Activated B cell treated with CpG ODN at 0.5 μM for 24 hours (primary cell): ENCODE measurements around the gene KRTAP9-6. TPM values are rescaled to one million over a fixed set of nuclear protein-coding genes. Genes with fewer than 3 reads are reported as not detected.

Source experiments
- ATAC-seq: fragments of 200-7000 bp; cut with Tn5 transposase; one replicate; pipeline ENCODE4 v1.10.0; 2021; ENCODE audit warnings: low read depth, mild to moderate bottlenecking, moderate library complexity
- CTCF ChIA-PET: fragments of 350-600 bp; sonication (Branson Sonifier 250); formaldehyde crosslinking; loops from one replicate; lab custom pipeline; 2021; ENCODE audit warnings: antibody characterized with exemption; lab: Charles Lee
- POLR2A ChIA-PET: fragments of 350-600 bp; sonication (Branson Sonifier 250); formaldehyde crosslinking; loops from one replicate; lab custom pipeline; 2021; ENCODE audit warnings: antibody characterized with exemption; lab: Charles Lee
- DNase-seq: peaks from one replicate; pipeline ENCODE4 v3.0.0; 2022
- H3K27ac Mint-ChIP-seq: one replicate; pipeline ENCODE4 v1.8.0; 2020; ENCODE audit warnings: mixed read lengths
- H3K27me3 Mint-ChIP-seq: one replicate; pipeline ENCODE4 v1.8.0; 2021; ENCODE audit warnings: mixed read lengths
- H3K36me3 Mint-ChIP-seq: one replicate; pipeline ENCODE4 v1.8.0; 2021; ENCODE audit warnings: low read depth, mixed read lengths
- H3K4me1 Mint-ChIP-seq: one replicate; pipeline ENCODE4 v1.8.0; 2021; ENCODE audit warnings: mixed read lengths
- H3K4me3 Mint-ChIP-seq: one replicate; pipeline ENCODE4 v1.8.0; 2020; ENCODE audit warnings: mild to moderate bottlenecking, mixed read lengths
- H3K9me3 Mint-ChIP-seq: one replicate; pipeline ENCODE4 v1.8.0; 2020; ENCODE audit warnings: mixed read lengths
- intact Hi-C: fragments of 100-400 bp; cut with micrococcal nuclease; formaldehyde crosslinking; loops from one replicate; pipeline ENCODE4 v1.15.1; 2024
- total RNA-seq: library from RNA; stranded (reverse); gene quantifications from 2 replicates; pipeline ENCODE4 v1.2.3, GENCODE V29; 2022
- TF ChIP-seq, protein P1 (sequence below): fragments of 200-600 bp; IDR thresholded peaks from one replicate; pipeline ENCODE4 v1.8.0; 2022; ENCODE audit warnings: antibody characterized with exemption, mild to moderate bottlenecking

KRTAP9-6 gene
- total RNA-seq, 1 donor from 2014 or later, result not detected

- Mint-ChIP-seq H3K27ac (no peak overlapping the region), H3K4me1 (peaks cover 34% of the 10 kb centered on the region), H3K9me3 (peaks cover 5% of the 10 kb centered on the region), H3K4me3 (no peak overlapping the region), H3K36me3 (no peaks in the 10 kb centered on the region), H3K27me3 (peaks cover 5% of the 10 kb centered on the region)
- DNase-seq (no peak), ATAC-seq (no peak)
- intact Hi-C loops, result no loop called here
- TF ChIP-seq, protein P1, sequence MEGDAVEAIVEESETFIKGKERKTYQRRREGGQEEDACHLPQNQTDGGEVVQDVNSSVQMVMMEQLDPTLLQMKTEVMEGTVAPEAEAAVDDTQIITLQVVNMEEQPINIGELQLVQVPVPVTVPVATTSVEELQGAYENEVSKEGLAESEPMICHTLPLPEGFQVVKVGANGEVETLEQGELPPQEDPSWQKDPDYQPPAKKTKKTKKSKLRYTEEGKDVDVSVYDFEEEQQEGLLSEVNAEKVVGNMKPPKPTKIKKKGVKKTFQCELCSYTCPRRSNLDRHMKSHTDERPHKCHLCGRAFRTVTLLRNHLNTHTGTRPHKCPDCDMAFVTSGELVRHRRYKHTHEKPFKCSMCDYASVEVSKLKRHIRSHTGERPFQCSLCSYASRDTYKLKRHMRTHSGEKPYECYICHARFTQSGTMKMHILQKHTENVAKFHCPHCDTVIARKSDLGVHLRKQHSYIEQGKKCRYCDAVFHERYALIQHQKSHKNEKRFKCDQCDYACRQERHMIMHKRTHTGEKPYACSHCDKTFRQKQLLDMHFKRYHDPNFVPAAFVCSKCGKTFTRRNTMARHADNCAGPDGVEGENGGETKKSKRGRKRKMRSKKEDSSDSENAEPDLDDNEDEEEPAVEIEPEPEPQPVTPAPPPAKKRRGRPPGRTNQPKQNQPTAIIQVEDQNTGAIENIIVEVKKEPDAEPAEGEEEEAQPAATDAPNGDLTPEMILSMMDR, result no peak
- ChIA-PET CTCF (no interaction called here), POLR2A (no interaction called here)
Observed at GRCh38 chr17:41304091-41304490, 38.9 kb downstream of the KRTAP9-6 start.

DNA sequence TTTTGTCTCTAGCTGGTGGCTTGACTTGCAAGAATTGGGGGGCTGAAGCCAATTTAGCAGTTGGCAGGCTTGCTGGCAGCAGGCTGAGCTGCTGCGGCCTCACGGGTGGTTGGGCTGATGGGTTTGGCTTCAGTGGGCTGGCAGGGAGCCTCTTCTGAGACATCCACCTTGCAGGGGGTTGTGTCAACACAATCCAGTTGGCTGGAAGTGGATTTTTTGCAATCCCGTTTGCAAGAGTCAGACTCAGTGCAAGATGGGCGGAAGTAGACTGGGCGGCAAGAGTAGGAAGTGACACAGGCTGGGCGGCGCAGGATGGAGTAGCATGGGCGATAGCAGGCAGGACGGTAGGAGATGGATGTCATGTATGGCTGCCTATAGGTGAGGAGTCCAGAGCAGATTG lies 42.5 kb downstream of the KRTAP9-6 start:
- intact Hi-C loops, result loop anchor here (1.0 kb wide), 1 partner anchor 130 kb away; no protein-coding TSS in a partner anchor
- H3K9me3 Mint-ChIP-seq, result no peaks in the 10 kb centered on the region
- ChIA-PET CTCF (interaction anchor here (1.7 kb wide), 1 partner anchor 14 kb away, joined by 7 read pairs; no protein-coding TSS in a partner anchor), POLR2A (no interaction called here)
- H3K36me3 Mint-ChIP-seq, result no peaks in the 10 kb centered on the region
- H3K4me1 Mint-ChIP-seq, result peaks cover 43% of the 10 kb centered on the region
- H3K27me3 Mint-ChIP-seq, result peaks cover 4% of the 10 kb centered on the region
- H3K4me3 Mint-ChIP-seq, result peak overlapping the region; percentile 65
- ATAC-seq, result no peak
- H3K27ac Mint-ChIP-seq, result peak overlapping the region; percentile 88
- no peak for DNase-seq
- TF ChIP-seq, protein P1, result no peak

DNA sequence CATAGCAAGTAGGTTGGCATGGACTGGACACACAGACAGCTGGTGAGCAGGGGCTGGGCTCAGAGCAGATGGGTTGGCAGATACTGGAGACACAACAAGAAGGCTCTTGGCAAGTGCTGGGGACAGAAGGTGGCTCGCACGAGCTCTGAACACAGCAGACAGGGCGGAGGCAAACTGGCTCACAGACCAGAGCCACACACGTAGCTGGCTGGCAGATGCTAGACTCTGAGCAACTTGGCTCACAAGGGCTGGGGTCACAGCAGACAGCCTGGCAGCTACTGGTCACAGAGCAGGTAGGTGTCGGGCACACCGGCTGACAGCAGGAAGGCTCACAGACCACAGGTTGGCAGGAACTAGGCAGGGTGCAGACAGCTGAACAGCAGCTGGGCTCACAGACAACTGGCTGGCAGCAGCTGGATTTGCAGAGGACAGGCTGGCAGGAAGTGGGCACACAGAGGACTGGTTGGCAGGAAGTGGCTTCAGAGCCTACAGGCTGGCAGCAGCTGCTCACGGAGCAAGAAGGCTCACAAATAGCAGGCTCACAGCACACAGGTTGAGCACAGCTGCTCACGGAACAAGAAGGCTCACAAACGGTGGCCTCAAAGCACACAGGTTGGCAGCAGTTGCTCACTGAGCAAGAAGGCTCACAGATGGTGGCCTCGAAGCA lies 43.2 kb downstream of the KRTAP9-6 start:
- POLR2A ChIA-PET, result interaction anchor here (0.6 to 1.1 kb wide), 5 partner anchors 14 to 752 kb away, joined by 3 to 5 read pairs (median 3); partner anchors contain the start of genes EIF1 and SMARCE1
- intact Hi-C loops, result loop anchor here (1.0 kb wide), 1 partner anchor 131 kb away; no protein-coding TSS in a partner anchor
- CTCF ChIA-PET, result interaction anchor here (1.1 to 1.7 kb wide), 3 partner anchors 14 to 398 kb away, joined by 3 to 7 read pairs (median 4); no protein-coding TSS in a partner anchor
- ATAC-seq (peak; percentile 85), DNase-seq (peak; percentile 48)
- Mint-ChIP-seq H3K27me3 (peaks cover 4% of the 10 kb centered on the region), H3K4me3 (peak overlapping the region; percentile 65), H3K4me1 (peaks cover 42% of the 10 kb centered on the region), H3K27ac (peak overlapping the region; percentile 88), H3K36me3 (no peaks in the 10 kb centered on the region), H3K9me3 (no peaks in the 10 kb centered on the region)
- TF ChIP-seq, protein P1, result no peak

DNA sequence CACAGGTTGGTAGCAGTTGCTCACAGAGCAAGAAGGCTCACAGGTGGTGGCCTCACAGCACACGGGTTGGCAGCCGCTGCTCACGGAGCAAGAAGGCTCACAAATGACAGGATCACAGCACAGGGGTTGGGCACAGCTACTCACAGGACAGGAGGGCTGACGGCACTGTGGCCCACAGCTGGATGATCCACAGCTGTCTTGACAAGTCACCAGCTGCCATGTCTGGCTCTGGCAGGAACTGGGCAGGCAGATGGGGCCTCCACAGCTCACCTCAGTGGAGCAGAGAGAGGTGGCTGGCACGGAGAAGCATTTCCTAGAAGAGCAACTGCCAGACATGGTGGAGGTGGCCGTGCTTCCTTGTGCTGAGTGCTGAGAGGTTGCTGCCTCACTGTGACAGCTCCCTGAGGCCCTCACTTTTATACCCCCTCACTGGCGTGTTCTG lies 43.8 kb downstream of the KRTAP9-6 start, which contains the start of gene KRTAP16-1:
Gene KRTAP16-1, minus strand, starts transcription at position 392 of the 442 bp plus-strand sequence. Its CDS starts 56 bp downstream, at position 336.
- H3K9me3 Mint-ChIP-seq, result no peaks in the 10 kb centered on the region
- intact Hi-C loops, result loop anchor here (1.0 kb wide), 1 partner anchor 132 kb away; no protein-coding TSS in a partner anchor
- peak; percentile 50 for ATAC-seq
- DNase-seq, result no peak
- peak within 1 kb of the TSS; percentile 65 for H3K4me3 Mint-ChIP-seq
- CTCF ChIA-PET, result interaction anchor here (0.7 to 1.3 kb wide), 3 partner anchors 13 to 399 kb away, joined by 3 to 4 read pairs (median 3); no protein-coding TSS in a partner anchor
- POLR2A ChIA-PET, result interaction anchor here (0.7 to 1.1 kb wide), 4 partner anchors 14 to 752 kb away, joined by 3 to 5 read pairs (median 3); partner anchors contain the start of genes EIF1 and SMARCE1
- H3K36me3 Mint-ChIP-seq, result no peaks in the 10 kb centered on the region
- H3K27ac Mint-ChIP-seq, result peak within 1 kb of the TSS; percentile 88
- peaks cover 5% of the 10 kb centered on the region for H3K27me3 Mint-ChIP-seq
- TF ChIP-seq, protein P1, result no peak
- peaks cover 37% of the 10 kb centered on the region for H3K4me1 Mint-ChIP-seq

- H3K27ac Mint-ChIP-seq, result no peak overlapping the region
- no peaks in the 10 kb centered on the region for H3K36me3 Mint-ChIP-seq
- POLR2A ChIA-PET, result no interaction called here
- H3K27me3 Mint-ChIP-seq, result peaks cover 17% of the 10 kb centered on the region
- DNase-seq (no peak), ATAC-seq (no peak)
- no peaks in the 10 kb centered on the region for H3K9me3 Mint-ChIP-seq
- intact Hi-C loops, result no loop called here
- CTCF ChIA-PET, result no interaction called here
- H3K4me3 Mint-ChIP-seq, result no peak overlapping the region
- TF ChIP-seq, protein P1, result no peak
- peaks cover 34% of the 10 kb centered on the region for H3K4me1 Mint-ChIP-seq
Observed at GRCh38 chr17:41311111-41311510, 45.9 kb downstream of the KRTAP9-6 start.
